HUDEP-2 (cell line): Measurements from ENCODE around the gene SPCS2.
A peak's percentile ranks its signal among the peaks of the same experiment; 100 is the strongest.

Experiments
- DNase-seq, 76 experiments: peaks; one replicate each; lab custom pipeline; 2025; ENCODE audit not compliant: unreplicated experiment in 76 of 76; lab: John Stamatoyannopoulos, UW

The SPCS2 gene

GRCh38 chr11:74948898-74949752 is at the start of gene SPCS2, which contains the start of gene XRRA1:
Gene SPCS2 (plus strand): TSS chr11:74949266. CDS start chr11:74949286, 20 bp downstream.
Gene XRRA1 (minus strand): TSS chr11:74949091. CDS start chr11:74940878, 8,213 bp downstream.
- DNase-seq: peak; percentile 47 to 98 (median 95)

GRCh38 chr11:74902342-74902741 is 46.7 kb upstream of the SPCS2 start:
- no peak for DNase-seq

- no peak for DNase-seq
Measured at GRCh38 chr11:74905326-74905725, 43.7 kb upstream of the SPCS2 start.

- DNase-seq: no peak
Measured at GRCh38 chr11:74909385-74909784, 39.7 kb upstream of the SPCS2 start.

- no peak for DNase-seq
Measured at GRCh38 chr11:74909812-74910211, 39.3 kb upstream of the SPCS2 start.

GRCh38 chr11:74923125-74923524 is 25.9 kb upstream of the SPCS2 start:
- DNase-seq: no peak

GRCh38 chr11:74925281-74925680 is 23.8 kb upstream of the SPCS2 start:
- no peak for DNase-seq

- no peak for DNase-seq
Measured at GRCh38 chr11:74926304-74927030, 22.6 kb upstream of the SPCS2 start.

- DNase-seq: no peak
Measured at GRCh38 chr11:74927496-74927895, 21.6 kb upstream of the SPCS2 start.

- peak in 65 of 76 experiments; percentile 5 to 73 (median 42) for DNase-seq
Measured at GRCh38 chr11:74929431-74930363, 19.4 kb upstream of the SPCS2 start.

- DNase-seq: no peak
Measured at GRCh38 chr11:74932169-74932568, 16.9 kb upstream of the SPCS2 start.

GRCh38 chr11:74932797-74933196 is 16.3 kb upstream of the SPCS2 start:
- no peak for DNase-seq

GRCh38 chr11:74933765-74934164 is 15.3 kb upstream of the SPCS2 start:
- DNase-seq: no peak

GRCh38 chr11:74935285-74935684 is 13.8 kb upstream of the SPCS2 start:
- DNase-seq: no peak

- no peak for DNase-seq
Measured at GRCh38 chr11:74936087-74936486, 13.0 kb upstream of the SPCS2 start.

GRCh38 chr11:74936976-74937375 is 12.1 kb upstream of the SPCS2 start:
- no peak for DNase-seq

- no peak for DNase-seq
Measured at GRCh38 chr11:74937696-74938475, 11.2 kb upstream of the SPCS2 start.

GRCh38 chr11:74941492-74941891 is 7.6 kb upstream of the SPCS2 start:
- DNase-seq: no peak

GRCh38 chr11:74942073-74942759 is 6.8 kb upstream of the SPCS2 start:
- DNase-seq: no peak
